Measurements from ENCODE around the gene MUC12.
"Not testable (repeated sequence)": the region's sequence is repeated elsewhere in the genome, so short reads cannot be mapped to it uniquely, and the experiment has no call there.

The MUC12 gene

GRCh38 chr7:100969066-100969615 is at the start of gene MUC12:
Gene MUC12, plus strand, starts transcription at chr7:100969565. Its CDS starts 58 bp downstream, at chr7:100969623.
- no peak for DNase-seq

GRCh38 chr7:100919779-100920437 is 49.5 kb upstream of the MUC12 start:
- not testable (repeated sequence) for DNase-seq

- no peak for DNase-seq
Measured at GRCh38 chr7:100921039-100921438, 48.3 kb upstream of the MUC12 start.

- not testable (repeated sequence) for DNase-seq
Measured at GRCh38 chr7:100923616-100924015, 45.7 kb upstream of the MUC12 start.

GRCh38 chr7:100929808-100930174 is 39.6 kb upstream of the MUC12 start:
- no peak for DNase-seq

- no peak for DNase-seq
Measured at GRCh38 chr7:100933734-100934133, 35.6 kb upstream of the MUC12 start.

GRCh38 chr7:100935381-100935780 is 34.0 kb upstream of the MUC12 start:
- DNase-seq, result not testable (repeated sequence)

GRCh38 chr7:100936167-100936566 is 33.2 kb upstream of the MUC12 start:
- not testable (repeated sequence) for DNase-seq

GRCh38 chr7:100942045-100942774 is 27.2 kb upstream of the MUC12 start:
- no peak for DNase-seq

GRCh38 chr7:100943693-100944092 is 25.7 kb upstream of the MUC12 start:
- no peak for DNase-seq

- DNase-seq, result no peak
Measured at GRCh38 chr7:100944138-100944537, 25.2 kb upstream of the MUC12 start.

- no peak for DNase-seq
Measured at GRCh38 chr7:100946111-100946510, 23.3 kb upstream of the MUC12 start.

GRCh38 chr7:100946766-100947365 is 22.5 kb upstream of the MUC12 start:
- DNase-seq, result no peak

GRCh38 chr7:100947792-100948191 is 21.6 kb upstream of the MUC12 start:
- DNase-seq, result no peak

GRCh38 chr7:100949227-100949932 is 20.0 kb upstream of the MUC12 start, which contains the start of gene MUC3A:
Gene MUC3A, plus strand, starts transcription at chr7:100949534. Its CDS starts 91 bp downstream, at chr7:100949625.
- DNase-seq, result no peak

GRCh38 chr7:100949933-100950443 is 19.4 kb upstream of the MUC12 start:
- DNase-seq, result no peak

GRCh38 chr7:100951172-100951571 is 18.2 kb upstream of the MUC12 start:
- no peak for DNase-seq

GRCh38 chr7:100951888-100952560 is 17.3 kb upstream of the MUC12 start:
- no peak for DNase-seq

GRCh38 chr7:100952641-100953040 is 16.7 kb upstream of the MUC12 start:
- DNase-seq, result no peak

- no peak for DNase-seq
Measured at GRCh38 chr7:100957832-100958421, 11.4 kb upstream of the MUC12 start.

GRCh38 chr7:100959894-100960293 is 9.5 kb upstream of the MUC12 start:
- DNase-seq, result no peak

- DNase-seq, result no peak
Measured at GRCh38 chr7:100962537-100962936, 6.8 kb upstream of the MUC12 start.
